Activated B cell treated with CpG ODN at 0.5 μM for 24 hours (primary cell): Measurements from ENCODE around the gene WDFY4. TPM values are rescaled to one million over a fixed set of nuclear protein-coding genes. Genes with fewer than 3 reads are reported as not detected.

Experiments
- ATAC-seq: fragments of 200-7000 bp; cut with Tn5 transposase; one replicate; pipeline ENCODE4 v1.10.0; 2021; ENCODE audit warnings: low read depth, mild to moderate bottlenecking, moderate library complexity
- CTCF ChIA-PET: fragments of 350-600 bp; sonication (Branson Sonifier 250); formaldehyde crosslinking; loops from one replicate; lab custom pipeline; 2021; ENCODE audit warnings: antibody characterized with exemption; lab: Charles Lee
- POLR2A ChIA-PET: fragments of 350-600 bp; sonication (Branson Sonifier 250); formaldehyde crosslinking; loops from one replicate; lab custom pipeline; 2021; ENCODE audit warnings: antibody characterized with exemption; lab: Charles Lee
- DNase-seq: peaks from one replicate; pipeline ENCODE4 v3.0.0; 2022
- H3K27ac Mint-ChIP-seq: one replicate; pipeline ENCODE4 v1.8.0; 2020; ENCODE audit warnings: mixed read lengths
- H3K27me3 Mint-ChIP-seq: one replicate; pipeline ENCODE4 v1.8.0; 2021; ENCODE audit warnings: mixed read lengths
- H3K36me3 Mint-ChIP-seq: one replicate; pipeline ENCODE4 v1.8.0; 2021; ENCODE audit warnings: low read depth, mixed read lengths
- H3K4me1 Mint-ChIP-seq: one replicate; pipeline ENCODE4 v1.8.0; 2021; ENCODE audit warnings: mixed read lengths
- H3K4me3 Mint-ChIP-seq: one replicate; pipeline ENCODE4 v1.8.0; 2020; ENCODE audit warnings: mild to moderate bottlenecking, mixed read lengths
- H3K9me3 Mint-ChIP-seq: one replicate; pipeline ENCODE4 v1.8.0; 2020; ENCODE audit warnings: mixed read lengths
- intact Hi-C: fragments of 100-400 bp; cut with micrococcal nuclease; formaldehyde crosslinking; loops from one replicate; pipeline ENCODE4 v1.15.1; 2024
- total RNA-seq: library from RNA; stranded (reverse); gene quantifications from 2 replicates; pipeline ENCODE4 v1.2.3, GENCODE V29; 2022
- TF ChIP-seq, protein P1 (sequence below): fragments of 200-600 bp; IDR thresholded peaks from one replicate; pipeline ENCODE4 v1.8.0; 2022; ENCODE audit warnings: antibody characterized with exemption, mild to moderate bottlenecking

WDFY4 gene
- total RNA-seq, 1 donor from 2014 or later = 488 TPM

DNA sequence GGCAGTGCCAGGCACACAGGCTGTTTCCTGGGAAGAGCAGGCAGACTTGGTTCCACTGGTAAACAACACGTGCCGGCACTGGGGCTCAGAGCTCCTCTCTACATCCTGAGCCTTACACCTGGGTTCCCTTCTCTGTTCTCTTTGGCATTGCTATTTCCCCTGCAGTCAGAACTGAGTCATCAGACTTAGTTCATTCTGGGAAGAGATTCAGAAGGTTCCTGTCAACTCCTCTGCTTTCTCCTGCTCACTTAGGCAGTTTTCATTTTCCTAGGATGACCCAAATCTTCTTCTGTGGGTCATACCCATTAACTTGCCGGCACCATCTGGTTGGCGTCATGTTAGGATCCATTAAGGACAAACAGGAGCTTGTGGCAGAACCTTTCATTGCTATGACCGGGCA lies 288.4 kb downstream of the WDFY4 start:
- peaks cover 99% of the 10 kb centered on the region for H3K36me3 Mint-ChIP-seq
- intact Hi-C loops = no loop called here
- no peaks in the 10 kb centered on the region for H3K4me1 Mint-ChIP-seq
- ChIA-PET CTCF (no interaction called here), POLR2A (no interaction called here)
- H3K9me3 Mint-ChIP-seq = no peaks in the 10 kb centered on the region
- DNase-seq (no peak), ATAC-seq (no peak)
- H3K4me3 Mint-ChIP-seq = no peak overlapping the region
- TF ChIP-seq, protein P1, sequence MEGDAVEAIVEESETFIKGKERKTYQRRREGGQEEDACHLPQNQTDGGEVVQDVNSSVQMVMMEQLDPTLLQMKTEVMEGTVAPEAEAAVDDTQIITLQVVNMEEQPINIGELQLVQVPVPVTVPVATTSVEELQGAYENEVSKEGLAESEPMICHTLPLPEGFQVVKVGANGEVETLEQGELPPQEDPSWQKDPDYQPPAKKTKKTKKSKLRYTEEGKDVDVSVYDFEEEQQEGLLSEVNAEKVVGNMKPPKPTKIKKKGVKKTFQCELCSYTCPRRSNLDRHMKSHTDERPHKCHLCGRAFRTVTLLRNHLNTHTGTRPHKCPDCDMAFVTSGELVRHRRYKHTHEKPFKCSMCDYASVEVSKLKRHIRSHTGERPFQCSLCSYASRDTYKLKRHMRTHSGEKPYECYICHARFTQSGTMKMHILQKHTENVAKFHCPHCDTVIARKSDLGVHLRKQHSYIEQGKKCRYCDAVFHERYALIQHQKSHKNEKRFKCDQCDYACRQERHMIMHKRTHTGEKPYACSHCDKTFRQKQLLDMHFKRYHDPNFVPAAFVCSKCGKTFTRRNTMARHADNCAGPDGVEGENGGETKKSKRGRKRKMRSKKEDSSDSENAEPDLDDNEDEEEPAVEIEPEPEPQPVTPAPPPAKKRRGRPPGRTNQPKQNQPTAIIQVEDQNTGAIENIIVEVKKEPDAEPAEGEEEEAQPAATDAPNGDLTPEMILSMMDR = no peak
- H3K27me3 Mint-ChIP-seq = no peaks in the 10 kb centered on the region
- H3K27ac Mint-ChIP-seq = no peak overlapping the region

DNA sequence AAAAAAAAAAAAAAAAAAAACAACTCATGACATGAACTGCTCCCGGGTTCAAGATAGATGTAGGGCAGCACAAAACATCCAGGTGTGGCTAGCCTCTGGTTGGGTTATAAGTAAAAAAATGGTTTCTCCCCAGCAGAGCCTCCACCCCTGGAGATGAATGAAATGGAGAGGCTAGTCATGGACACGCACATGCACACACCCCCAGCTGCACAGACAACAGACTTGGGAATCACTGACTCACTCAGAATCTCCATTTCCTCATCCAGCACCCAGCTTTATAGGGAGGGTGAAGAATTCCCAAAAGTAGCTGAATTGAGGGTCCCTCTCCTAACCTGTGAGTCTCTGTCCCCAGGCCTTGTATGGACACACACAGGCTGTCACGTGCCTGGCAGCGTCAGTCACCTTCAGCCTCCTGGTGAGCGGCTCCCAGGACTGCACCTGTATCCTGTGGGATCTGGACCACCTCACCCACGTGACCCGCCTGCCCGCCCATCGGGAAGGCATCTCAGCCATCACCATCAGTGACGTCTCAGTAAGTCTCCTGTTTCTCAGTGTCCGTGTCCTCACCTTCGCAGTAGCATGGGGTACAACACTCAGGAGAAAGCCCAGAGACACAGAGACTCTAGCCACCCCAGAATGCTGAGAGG lies 290.0 kb downstream of the WDFY4 start:
- intact Hi-C loops = no loop called here
- POLR2A ChIA-PET = no interaction called here
- no peaks in the 10 kb centered on the region for H3K9me3 Mint-ChIP-seq
- TF ChIP-seq, protein P1 = no peak
- peaks cover 99% of the 10 kb centered on the region for H3K36me3 Mint-ChIP-seq
- ATAC-seq (no peak), DNase-seq (no peak)
- H3K27ac Mint-ChIP-seq = no peak overlapping the region
- no peaks in the 10 kb centered on the region for H3K4me1 Mint-ChIP-seq
- H3K27me3 Mint-ChIP-seq = no peaks in the 10 kb centered on the region
- no peak overlapping the region for H3K4me3 Mint-ChIP-seq
- CTCF ChIA-PET = no interaction called here

DNA sequence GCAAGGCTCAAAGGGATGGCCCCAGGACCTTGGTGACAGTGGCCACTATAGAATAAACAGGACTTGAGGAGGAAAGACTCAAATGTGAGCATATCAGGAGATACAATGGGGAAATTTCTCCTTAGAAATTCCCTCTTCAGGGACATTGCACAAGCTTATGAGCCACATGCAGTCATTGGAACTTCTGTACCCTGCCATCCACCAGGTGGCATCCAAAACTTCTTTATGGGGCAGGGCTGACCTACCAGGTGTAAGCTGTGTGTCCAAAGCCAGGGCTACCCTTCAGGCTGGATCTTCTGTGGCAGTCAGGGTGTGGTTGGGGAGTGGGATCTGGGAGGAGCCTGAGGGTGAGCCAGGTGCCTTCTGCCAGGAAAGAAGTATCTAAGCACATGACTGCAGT lies 291.5 kb downstream of the WDFY4 start:
- peaks cover 99% of the 10 kb centered on the region for H3K36me3 Mint-ChIP-seq
- POLR2A ChIA-PET = no interaction called here
- no peak overlapping the region for H3K27ac Mint-ChIP-seq
- H3K9me3 Mint-ChIP-seq = no peaks in the 10 kb centered on the region
- H3K27me3 Mint-ChIP-seq = no peaks in the 10 kb centered on the region
- TF ChIP-seq, protein P1 = no peak
- no peak for ATAC-seq
- no peak for DNase-seq
- intact Hi-C loops = no loop called here
- no peak overlapping the region for H3K4me3 Mint-ChIP-seq
- CTCF ChIA-PET = interaction anchor here (1.2 kb wide), 1 partner anchor 535 kb away, joined by 4 read pairs; no protein-coding TSS in a partner anchor
- no peaks in the 10 kb centered on the region for H3K4me1 Mint-ChIP-seq

DNA sequence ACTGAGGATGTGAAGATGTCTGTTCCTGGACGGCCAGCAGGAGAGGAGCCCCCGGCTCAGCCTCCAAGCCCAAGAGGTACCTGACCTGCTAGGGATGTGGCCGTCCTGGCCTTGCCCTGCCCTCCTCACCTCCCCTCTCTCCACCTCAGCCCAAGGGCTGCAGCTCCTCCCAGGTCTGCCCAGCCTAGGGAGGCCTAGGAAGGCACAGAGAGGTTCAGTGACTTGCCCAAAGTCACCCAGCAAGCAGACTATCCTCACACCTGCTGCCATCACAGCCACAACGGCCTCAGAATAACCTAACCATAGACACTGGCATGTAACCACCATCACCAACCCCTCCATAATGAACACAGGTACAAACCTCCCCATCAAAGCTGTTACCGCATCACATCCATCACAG lies 293.6 kb downstream of the WDFY4 start:
- ATAC-seq (no peak), DNase-seq (no peak)
- Mint-ChIP-seq H3K27ac (no peak overlapping the region), H3K4me3 (no peak overlapping the region), H3K27me3 (no peaks in the 10 kb centered on the region), H3K36me3 (peaks cover 98% of the 10 kb centered on the region), H3K4me1 (no peaks in the 10 kb centered on the region), H3K9me3 (no peaks in the 10 kb centered on the region)
- ChIA-PET POLR2A (no interaction called here), CTCF (no interaction called here)
- TF ChIP-seq, protein P1 = no peak
- intact Hi-C loops = no loop called here

DNA sequence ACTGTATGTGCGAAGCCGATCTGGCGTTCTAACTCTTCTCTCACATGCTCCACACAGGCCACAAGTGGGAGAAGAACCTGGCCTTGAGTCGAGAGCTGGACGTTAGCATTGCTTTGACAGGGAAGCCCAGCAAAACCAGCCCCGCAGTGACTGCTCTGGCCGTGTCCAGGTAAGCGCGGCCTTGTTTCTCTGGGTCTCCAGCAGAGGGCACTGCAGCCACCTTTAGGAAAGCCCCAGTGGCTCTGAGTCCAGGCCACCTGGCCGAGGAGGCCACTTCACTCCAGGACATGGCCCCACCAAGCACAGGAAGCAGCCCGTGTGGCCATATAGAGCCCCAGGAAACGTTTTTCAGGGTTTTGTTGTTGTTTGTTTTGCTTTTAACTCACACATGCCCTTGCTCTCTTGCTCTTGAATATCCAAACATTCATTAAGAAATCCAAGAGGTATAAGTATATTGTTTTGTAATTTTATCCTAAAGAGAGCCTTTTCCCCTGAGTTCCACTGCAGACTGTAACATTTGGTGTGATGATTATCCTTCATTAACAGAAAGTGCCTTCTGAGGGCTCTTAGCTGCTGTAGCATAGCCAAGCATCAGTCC lies 296.7 kb downstream of the WDFY4 start:
- peaks cover 93% of the 10 kb centered on the region for H3K36me3 Mint-ChIP-seq
- DNase-seq (peak; percentile 28), ATAC-seq (peak; percentile 37)
- peak overlapping the region; percentile 56 for H3K27ac Mint-ChIP-seq
- TF ChIP-seq, protein P1 = peak; percentile 23
- H3K27me3 Mint-ChIP-seq = no peaks in the 10 kb centered on the region
- ChIA-PET POLR2A (no interaction called here), CTCF (interaction anchor here (1.2 kb wide), 1 partner anchor 538 kb away, joined by 3 read pairs; no protein-coding TSS in a partner anchor)
- intact Hi-C loops = loop anchor here (1.0 to 10.0 kb wide), 5 partner anchors 183 to 538 kb away; no protein-coding TSS in a partner anchor
- no peaks in the 10 kb centered on the region for H3K4me1 Mint-ChIP-seq
- H3K4me3 Mint-ChIP-seq = no peak overlapping the region
- H3K9me3 Mint-ChIP-seq = no peaks in the 10 kb centered on the region
